GM19193 (cell line): ENCODE results near the gene PKP4.

ENCODE experiments used
- POLR2A ChIP-seq: IDR thresholded peaks from 4 replicates; pipeline ENCODE4 v1.6.1; 2011; ENCODE audit not compliant: insufficient read depth, insufficient read length; ENCODE audit errors: extremely low read depth

Gene PKP4

GRCh38 chr2:158656492-158657229 is 199.9 kb downstream of the PKP4 start:
- no peak for TF ChIP-seq POLR2A

- no peak for TF ChIP-seq POLR2A
Observed at GRCh38 chr2:158658396-158658795, 201.6 kb downstream of the PKP4 start.

GRCh38 chr2:158659483-158659882 is 202.7 kb downstream of the PKP4 start:
- TF ChIP-seq POLR2A, result no peak

GRCh38 chr2:158661231-158661630 is 204.5 kb downstream of the PKP4 start:
- TF ChIP-seq POLR2A, result no peak

GRCh38 chr2:158662421-158662820 is 205.7 kb downstream of the PKP4 start:
- no peak for TF ChIP-seq POLR2A

GRCh38 chr2:158663796-158664195 is 207.0 kb downstream of the PKP4 start:
- TF ChIP-seq POLR2A, result no peak

- no peak for TF ChIP-seq POLR2A
Observed at GRCh38 chr2:158664987-158665386, 208.2 kb downstream of the PKP4 start.

- TF ChIP-seq POLR2A, result no peak
Observed at GRCh38 chr2:158665536-158666302, 209.0 kb downstream of the PKP4 start.

GRCh38 chr2:158666969-158667368 is 210.2 kb downstream of the PKP4 start:
- no peak for TF ChIP-seq POLR2A

GRCh38 chr2:158667586-158667985 is 210.8 kb downstream of the PKP4 start:
- no peak for TF ChIP-seq POLR2A

- TF ChIP-seq POLR2A, result no peak
Observed at GRCh38 chr2:158668001-158668765, 211.4 kb downstream of the PKP4 start.

- TF ChIP-seq POLR2A, result no peak
Observed at GRCh38 chr2:158670292-158670691, 213.5 kb downstream of the PKP4 start.

- TF ChIP-seq POLR2A, result no peak
Observed at GRCh38 chr2:158671360-158672245, 214.9 kb downstream of the PKP4 start.

- no peak for TF ChIP-seq POLR2A
Observed at GRCh38 chr2:158676295-158676694, 219.5 kb downstream of the PKP4 start.
